PC-9 (cell line): ENCODE data around the gene SRRT.

Source experiments
- CTCF ChIP-seq: fragments of 200-600 bp; sonication (generic); conservative IDR thresholded peaks from 2 replicates; pipeline ENCODE4 v1.6.1; 2017; ENCODE audit warnings: mixed run types, antibody characterized with exemption, mild to moderate bottlenecking, moderate library complexity
- EZH2 ChIP-seq: fragments of 200-600 bp; sonication (generic); IDR thresholded peaks from 2 replicates; pipeline ENCODE4 v1.8.0; 2017; ENCODE audit warnings: antibody characterized with exemption, low read depth

GRCh38 chr7:100837099-100837836 is 37.6 kb upstream of the SRRT start:
- no peak for TF ChIP-seq CTCF
- no peak for TF ChIP-seq EZH2
